Kidney epithelial cell (primary cell): ENCODE measurements around the gene ROR1. TPM values are rescaled to one million over a fixed set of nuclear protein-coding genes. Genes with fewer than 3 reads are reported as not detected.

Experiments used
- DNase-seq: peaks from one replicate; pipeline ENCODE4 v3.0.0-alpha.2; 2010; ENCODE audit warnings: low read depth
- H3K27me3 ChIP-seq: 2 replicates; pipeline ENCODE4 v1.6.0; 2011; ENCODE audit warnings: low read length; ENCODE audit not compliant: control insufficient read depth, insufficient read depth
- H3K36me3 ChIP-seq: 2 replicates; pipeline ENCODE4 v1.5.1; 2011; ENCODE audit warnings: low read length; ENCODE audit not compliant: control insufficient read depth, insufficient read depth
- H3K4me3 ChIP-seq: 2 replicates; pipeline ENCODE4 v1.5.1; 2011; ENCODE audit warnings: low read depth, mild to moderate bottlenecking, control low read depth, low read length
- CTCF ChIP-seq: IDR thresholded peaks from 2 replicates; pipeline ENCODE4 v1.5.1; 2011; ENCODE audit warnings: mild to moderate bottlenecking, moderate library complexity, low read length, control low read depth, inconsistent platforms; ENCODE audit not compliant: insufficient read depth, poor library complexity, severe bottlenecking
- total RNA-seq: library from RNA; depleted of rRNA; stranded (reverse); fragments of >200 nt; gene quantifications from 2 replicates; pipeline ENCODE4 v1.2.3, GENCODE V29; 2015

Gene ROR1
- total RNA-seq, 1 donor from 2014 or later, result 21.5 TPM

- TF ChIP-seq CTCF, result no peak
- H3K27me3 ChIP-seq, result no peaks in the 10 kb centered on the region
- no peak overlapping the region for H3K4me3 ChIP-seq
Measured at GRCh38 chr1:64087768-64088167, 314.0 kb downstream of the ROR1 start.

GRCh38 chr1:64090436-64090835, 316.6 kb downstream of the ROR1 start:
- Histone ChIP-seq H3K27me3 (no peaks in the 10 kb centered on the region), H3K36me3 (no peaks in the 10 kb centered on the region), H3K4me3 (no peak overlapping the region)
- DNase-seq, result no peak
- TF ChIP-seq CTCF, result no peak

More at GRCh38 chr1:64087768-64088167, 314.0 kb downstream of the ROR1 start:
- no peak for DNase-seq
- no peaks in the 10 kb centered on the region for H3K36me3 ChIP-seq

GRCh38 chr1:64092851-64093371, 319.1 kb downstream of the ROR1 start:
- DNase-seq, result no peak
- no peak for TF ChIP-seq CTCF
- Histone ChIP-seq H3K36me3 (no peaks in the 10 kb centered on the region), H3K27me3 (no peaks in the 10 kb centered on the region), H3K4me3 (no peak overlapping the region)

GRCh38 chr1:64093941-64094340, 320.1 kb downstream of the ROR1 start:
- Histone ChIP-seq H3K36me3 (no peaks in the 10 kb centered on the region), H3K27me3 (no peaks in the 10 kb centered on the region), H3K4me3 (no peak overlapping the region)
- no peak for TF ChIP-seq CTCF
- no peak for DNase-seq

GRCh38 chr1:64095832-64096231, 322.0 kb downstream of the ROR1 start:
- Histone ChIP-seq H3K36me3 (no peaks in the 10 kb centered on the region), H3K4me3 (no peak overlapping the region), H3K27me3 (no peaks in the 10 kb centered on the region)
- no peak for TF ChIP-seq CTCF
- DNase-seq, result no peak

GRCh38 chr1:64097859-64098258, 324.0 kb downstream of the ROR1 start:
- no peaks in the 10 kb centered on the region for H3K36me3 ChIP-seq
- no peak overlapping the region for H3K4me3 ChIP-seq
- no peak for DNase-seq
- no peak for TF ChIP-seq CTCF
- H3K27me3 ChIP-seq, result no peaks in the 10 kb centered on the region
